ENCODE data around the gene CCDC3. TPM values are rescaled to one million over a fixed set of nuclear protein-coding genes. Genes with fewer than 3 reads are reported as not detected.
"Not testable (repeated sequence)": the region's sequence is repeated elsewhere in the genome, so short reads cannot be mapped to it uniquely, and the experiment has no call there.

CCDC3 gene
- total and polyA plus RNA-seq, 4 donors, result 2.2 to 12.3 (median 6.6) TPM

- 91% methylated on average over 4 of the region's 4 CpGs for WGBS
- no peak for TF ChIP-seq ATF3 (IDR thresholded peaks at IDR 0.05)
- TF ChIP-seq HNF4A (conservative IDR thresholded peaks at IDR 0.05), result no peak
- no peak for TF ChIP-seq MAX (IDR thresholded peaks at IDR 0.05)
- TF ChIP-seq TAF1 (conservative IDR thresholded peaks at IDR 0.05), result no peak
- no peak for TF ChIP-seq FOXA2 (IDR thresholded peaks at IDR 0.05)
- H3K9me3 ChIP-seq (ENCODE audit: control insufficient read depth in 4 of 4, low read length in 3 of 4), result no peaks in the 10 kb centered on the region
- DNase-seq (ENCODE audit: low spot score), result no peak
- H3K9ac ChIP-seq (ENCODE audit: low read depth in 1 of 2, low read length in 2 of 2), result no peak overlapping the region
- H3K4me1 ChIP-seq (ENCODE audit: control insufficient read depth in 4 of 4, insufficient read depth in 4 of 4, low read length in 3 of 4), result no peaks in the 10 kb centered on the region
- H3K4me3 ChIP-seq (ENCODE audit: low read depth in 1 of 3, low read length in 3 of 3), result no peak overlapping the region
- peaks cover 0 to 5% (median 0%) of the 10 kb centered on the region in 4 donors for H3K27me3 ChIP-seq (ENCODE audit: control insufficient read depth in 4 of 4, insufficient read depth in 4 of 4, low read length in 3 of 4)
- no peaks in the 10 kb centered on the region for H3K36me3 ChIP-seq (ENCODE audit: control insufficient read depth in 4 of 4, insufficient read depth in 3 of 4, low read depth in 1 of 4, low read length in 3 of 4)
- no peak overlapping the region for H3K27ac ChIP-seq (ENCODE audit: low read depth in 1 of 2, low read length in 2 of 2)
Observed at GRCh38 chr10:13036841-13037240, 35.3 kb upstream of the CCDC3 start.

- not testable (repeated sequence) for H3K9me3 ChIP-seq (ENCODE audit: control insufficient read depth in 4 of 4, low read length in 3 of 4); H3K36me3 ChIP-seq (ENCODE audit: control insufficient read depth in 4 of 4, insufficient read depth in 3 of 4, low read depth in 1 of 4, low read length in 3 of 4); H3K4me1 ChIP-seq (ENCODE audit: control insufficient read depth in 4 of 4, insufficient read depth in 4 of 4, low read length in 3 of 4); H3K27ac ChIP-seq (ENCODE audit: low read depth in 1 of 2, low read length in 2 of 2); H3K9ac ChIP-seq (ENCODE audit: low read depth in 1 of 2, low read length in 2 of 2); H3K4me3 ChIP-seq (ENCODE audit: low read depth in 1 of 3, low read length in 3 of 3); DNase-seq (ENCODE audit: low spot score); H3K27me3 ChIP-seq (ENCODE audit: control insufficient read depth in 4 of 4, insufficient read depth in 4 of 4, low read length in 3 of 4)
- WGBS, result 87% methylated on average over 9 of the region's 9 CpGs
Observed at GRCh38 chr10:13035731-13036130, 34.2 kb upstream of the CCDC3 start.

GRCh38 chr10:13026873-13027272, 25.4 kb upstream of the CCDC3 start:
- no peaks in the 10 kb centered on the region for H3K4me1 ChIP-seq (ENCODE audit: control insufficient read depth in 4 of 4, insufficient read depth in 4 of 4, low read length in 3 of 4)
- WGBS, result 61% methylated on average over 5 of the region's 5 CpGs
- H3K9me3 ChIP-seq (ENCODE audit: control insufficient read depth in 4 of 4, low read length in 3 of 4), result peaks cover 0 to 17% (median 7%) of the 10 kb centered on the region in 4 donors
- H3K27ac ChIP-seq (ENCODE audit: low read depth in 1 of 2, low read length in 2 of 2), result no peak overlapping the region
- no peak overlapping the region for H3K4me3 ChIP-seq (ENCODE audit: low read depth in 1 of 3, low read length in 3 of 3)
- TF ChIP-seq RXRA (IDR thresholded peaks at IDR 0.05) (no peak), FOXA1 (IDR thresholded peaks at IDR 0.05) (no peak), HNF4A (conservative IDR thresholded peaks at IDR 0.05) (no peak), GABPA (IDR thresholded peaks at IDR 0.05 in 1 of 2, conservative IDR thresholded peaks at IDR 0.05 in 1 of 2) (no peak), RAD21 (IDR thresholded peaks at IDR 0.05) (no peak), FOXA2 (IDR thresholded peaks at IDR 0.05) (no peak), YY1 (IDR thresholded peaks at IDR 0.05) (no peak), ATF3 (IDR thresholded peaks at IDR 0.05) (no peak), JUND (IDR thresholded peaks at IDR 0.05) (no peak), TAF1 (conservative IDR thresholded peaks at IDR 0.05) (no peak)
- H3K9ac ChIP-seq (ENCODE audit: low read depth in 1 of 2, low read length in 2 of 2), result no peak overlapping the region
- no peaks in the 10 kb centered on the region for H3K36me3 ChIP-seq (ENCODE audit: control insufficient read depth in 4 of 4, insufficient read depth in 3 of 4, low read depth in 1 of 4, low read length in 3 of 4)
- DNase-seq (ENCODE audit: low spot score), result no peak
- H3K27me3 ChIP-seq (ENCODE audit: control insufficient read depth in 4 of 4, insufficient read depth in 4 of 4, low read length in 3 of 4), result peaks cover 0 to 3% (median 0%) of the 10 kb centered on the region in 4 donors

- Histone ChIP-seq H3K9ac (ENCODE audit: low read depth in 1 of 2, low read length in 2 of 2) (no peak overlapping the region), H3K9me3 (ENCODE audit: control insufficient read depth in 4 of 4, low read length in 3 of 4) (peaks cover 0 to 17% (median 7%) of the 10 kb centered on the region in 4 donors), H3K36me3 (ENCODE audit: control insufficient read depth in 4 of 4, insufficient read depth in 3 of 4, low read depth in 1 of 4, low read length in 3 of 4) (no peaks in the 10 kb centered on the region), H3K4me3 (ENCODE audit: low read depth in 1 of 3, low read length in 3 of 3) (no peak overlapping the region), H3K4me1 (ENCODE audit: control insufficient read depth in 4 of 4, insufficient read depth in 4 of 4, low read length in 3 of 4) (no peaks in the 10 kb centered on the region), H3K27ac (ENCODE audit: low read depth in 1 of 2, low read length in 2 of 2) (no peak overlapping the region), H3K27me3 (ENCODE audit: control insufficient read depth in 4 of 4, insufficient read depth in 4 of 4, low read length in 3 of 4) (peaks cover 0 to 3% (median 0%) of the 10 kb centered on the region in 4 donors)
- no peak for TF ChIP-seq ZBTB33 (IDR thresholded peaks at IDR 0.05)
- no peak for TF ChIP-seq GABPA (IDR thresholded peaks at IDR 0.05 in 1 of 2, conservative IDR thresholded peaks at IDR 0.05 in 1 of 2)
- TF ChIP-seq ATF3 (IDR thresholded peaks at IDR 0.05), result no peak
- TF ChIP-seq TAF1 (conservative IDR thresholded peaks at IDR 0.05), result no peak
- no peak for TF ChIP-seq RAD21 (IDR thresholded peaks at IDR 0.05)
- TF ChIP-seq NR2F2 (IDR thresholded peaks at IDR 0.05), result no peak
- no peak for TF ChIP-seq MAX (IDR thresholded peaks at IDR 0.05)
- no peak for TF ChIP-seq JUND (IDR thresholded peaks at IDR 0.05)
- TF ChIP-seq EGR1 (IDR thresholded peaks at IDR 0.05; ENCODE audit: low read depth in 2 of 2), result no peak
- no peak for TF ChIP-seq SP1 (IDR thresholded peaks at IDR 0.05)
- no peak for TF ChIP-seq HNF4A (conservative IDR thresholded peaks at IDR 0.05)
- WGBS, result 56% methylated on average over 2 of the region's 2 CpGs
- no peak for DNase-seq (ENCODE audit: low spot score)
Observed at GRCh38 chr10:13023754-13024153, 22.2 kb upstream of the CCDC3 start.

All from liver (tissue), 9 donors.